Adrenal gland (tissue), 5 donors: ENCODE results near the gene ANKK1.

Experiments
- POLR2A ChIP-seq, 2 donors: fragments of 450-650 bp; IDR thresholded peaks; one replicate each; pipeline ENCODE4 v1.6.1; 2017; ENCODE audit warnings: antibody characterized with exemption in 2 of 2, mild to moderate bottlenecking in 2 of 2, moderate library complexity in 1 of 2
- TF ChIP-seq, protein P1 (sequence below), 6 experiments: fragments of 450-650 bp in 4 of 6; fragments of 200-600 bp in 2 of 6; sonication (generic) in 1 of 6; IDR thresholded peaks; 1 replicate in 5 of 6; 2 replicates in 1 of 6; pipeline versions ENCODE4 v1.5.1 to v1.8.0; 2016 to 2021; ENCODE audit warnings: antibody characterized with exemption in 6 of 6, mild to moderate bottlenecking in 2 of 6, moderate library complexity in 1 of 6
- donor health status: DM: no; HTN: no; CAD: no.

- TF ChIP-seq, protein P1, sequence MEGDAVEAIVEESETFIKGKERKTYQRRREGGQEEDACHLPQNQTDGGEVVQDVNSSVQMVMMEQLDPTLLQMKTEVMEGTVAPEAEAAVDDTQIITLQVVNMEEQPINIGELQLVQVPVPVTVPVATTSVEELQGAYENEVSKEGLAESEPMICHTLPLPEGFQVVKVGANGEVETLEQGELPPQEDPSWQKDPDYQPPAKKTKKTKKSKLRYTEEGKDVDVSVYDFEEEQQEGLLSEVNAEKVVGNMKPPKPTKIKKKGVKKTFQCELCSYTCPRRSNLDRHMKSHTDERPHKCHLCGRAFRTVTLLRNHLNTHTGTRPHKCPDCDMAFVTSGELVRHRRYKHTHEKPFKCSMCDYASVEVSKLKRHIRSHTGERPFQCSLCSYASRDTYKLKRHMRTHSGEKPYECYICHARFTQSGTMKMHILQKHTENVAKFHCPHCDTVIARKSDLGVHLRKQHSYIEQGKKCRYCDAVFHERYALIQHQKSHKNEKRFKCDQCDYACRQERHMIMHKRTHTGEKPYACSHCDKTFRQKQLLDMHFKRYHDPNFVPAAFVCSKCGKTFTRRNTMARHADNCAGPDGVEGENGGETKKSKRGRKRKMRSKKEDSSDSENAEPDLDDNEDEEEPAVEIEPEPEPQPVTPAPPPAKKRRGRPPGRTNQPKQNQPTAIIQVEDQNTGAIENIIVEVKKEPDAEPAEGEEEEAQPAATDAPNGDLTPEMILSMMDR (IDR thresholded peaks at IDR 0.05): no peak
- no peak for TF ChIP-seq POLR2A (IDR thresholded peaks at IDR 0.05)
These were observed 10.2 kb downstream of the ANKK1 start for GRCh38 chr11:113397821-113398220.
